Dendritic cell treated with granulocyte-macrophage colony-stimulating factor and Interleukin-4, amounts not matched to agents 40 ng/mL and 50 ng/mL, for 4 days (primary cell): Measurements from ENCODE around the gene DNM1.

Experiments used
- H3K27ac Mint-ChIP-seq: one replicate; pipeline ENCODE4 v1.8.0; 2022; ENCODE audit warnings: mild to moderate bottlenecking, mixed read lengths
- H3K27me3 Mint-ChIP-seq: one replicate; pipeline ENCODE4 v1.8.0; 2022; ENCODE audit warnings: mild to moderate bottlenecking, mixed read lengths
- H3K36me3 Mint-ChIP-seq: one replicate; pipeline ENCODE4 v1.8.0; 2022; ENCODE audit warnings: low read depth, mixed read lengths
- H3K4me1 Mint-ChIP-seq: one replicate; pipeline ENCODE4 v1.8.0; 2022; ENCODE audit warnings: low read depth, mixed read lengths
- H3K4me3 Mint-ChIP-seq: one replicate; pipeline ENCODE4 v1.8.0; 2022; ENCODE audit warnings: mild to moderate bottlenecking, moderate library complexity, mixed read lengths
- H3K9me3 Mint-ChIP-seq: one replicate; pipeline ENCODE4 v1.8.0; 2022; ENCODE audit warnings: mixed read lengths
- intact Hi-C: fragments of 100-400 bp; cut with micrococcal nuclease; formaldehyde crosslinking; loops from one replicate; pipeline ENCODE4 v1.15.0; 2022

The DNM1 gene

GRCh38 chr9:128253140-128253990, 50.2 kb downstream of the DNM1 start:
- intact Hi-C loops, result no loop called here
- no peak overlapping the region for H3K4me3 Mint-ChIP-seq
- H3K4me1 Mint-ChIP-seq, result peaks cover 28% of the 10 kb centered on the region
- no peaks in the 10 kb centered on the region for H3K9me3 Mint-ChIP-seq
- H3K36me3 Mint-ChIP-seq, result peaks cover 65% of the 10 kb centered on the region
- no peak overlapping the region for H3K27ac Mint-ChIP-seq
- H3K27me3 Mint-ChIP-seq, result peaks cover 35% of the 10 kb centered on the region

DNA sequence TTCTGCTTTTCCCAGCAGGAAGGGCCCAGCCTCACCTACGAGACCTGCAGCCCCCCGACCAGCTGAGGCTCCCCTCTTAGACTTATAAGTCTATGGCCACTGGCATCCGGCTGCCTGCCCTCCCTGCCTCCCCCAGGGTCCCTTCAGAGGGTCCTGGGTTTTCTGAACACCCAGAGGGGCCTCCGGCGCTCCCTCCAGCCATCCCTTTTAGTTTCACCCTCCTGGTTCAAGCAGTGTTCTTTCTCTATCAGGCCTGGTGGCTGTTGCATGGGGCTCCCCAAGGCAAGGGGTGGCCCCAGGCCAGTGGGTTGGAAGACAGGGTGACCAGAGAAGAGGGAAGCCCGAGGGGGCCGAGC, 50.8 kb downstream of the DNM1 start:
- Mint-ChIP-seq H3K9me3 (no peaks in the 10 kb centered on the region), H3K36me3 (peaks cover 67% of the 10 kb centered on the region), H3K4me3 (no peak overlapping the region), H3K27ac (no peak overlapping the region), H3K27me3 (peaks cover 32% of the 10 kb centered on the region), H3K4me1 (peaks cover 28% of the 10 kb centered on the region)
- intact Hi-C loops, result no loop called here

GRCh38 chr9:128254362-128254761, 51.2 kb downstream of the DNM1 start:
- H3K27ac Mint-ChIP-seq, result no peak overlapping the region
- H3K36me3 Mint-ChIP-seq, result peaks cover 71% of the 10 kb centered on the region
- peaks cover 32% of the 10 kb centered on the region for H3K27me3 Mint-ChIP-seq
- no peaks in the 10 kb centered on the region for H3K9me3 Mint-ChIP-seq
- intact Hi-C loops, result no loop called here
- peaks cover 28% of the 10 kb centered on the region for H3K4me1 Mint-ChIP-seq
- no peak overlapping the region for H3K4me3 Mint-ChIP-seq

GRCh38 chr9:128254855-128255759, 51.9 kb downstream of the DNM1 start:
- Mint-ChIP-seq H3K27me3 (peaks cover 25% of the 10 kb centered on the region), H3K4me3 (no peak overlapping the region), H3K36me3 (peaks cover 78% of the 10 kb centered on the region), H3K9me3 (no peaks in the 10 kb centered on the region), H3K4me1 (peaks cover 21% of the 10 kb centered on the region), H3K27ac (no peak overlapping the region)
- intact Hi-C loops, result no loop called here

GRCh38 chr9:128257086-128257825, 54.1 kb downstream of the DNM1 start:
- intact Hi-C loops, result no loop called here
- Mint-ChIP-seq H3K4me3 (no peak overlapping the region), H3K9me3 (no peaks in the 10 kb centered on the region), H3K27ac (no peak overlapping the region), H3K27me3 (peaks cover 12% of the 10 kb centered on the region), H3K36me3 (peaks cover 86% of the 10 kb centered on the region), H3K4me1 (peaks cover 4% of the 10 kb centered on the region)

DNA sequence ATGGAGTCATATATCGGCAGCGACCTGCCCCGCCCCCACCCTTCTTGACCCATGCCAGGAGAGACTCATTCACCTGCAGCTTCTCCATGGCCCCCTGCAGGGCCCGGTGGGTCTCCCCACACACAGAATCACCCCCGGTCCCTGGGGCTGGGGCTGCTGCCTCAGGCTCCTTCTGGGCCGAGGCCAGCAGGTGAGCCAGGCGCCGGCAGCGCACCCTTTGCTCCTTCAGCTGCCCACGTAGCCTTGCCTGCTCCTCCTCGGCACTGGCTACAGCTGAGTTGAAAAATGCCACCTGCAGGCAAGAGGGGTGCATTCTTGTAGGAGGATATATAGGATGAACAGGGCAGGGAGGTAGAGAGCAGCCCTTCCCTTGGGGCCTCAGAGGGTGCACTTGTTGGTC, 54.7 kb downstream of the DNM1 start:
- H3K9me3 Mint-ChIP-seq, result no peaks in the 10 kb centered on the region
- H3K27me3 Mint-ChIP-seq, result peaks cover 7% of the 10 kb centered on the region
- H3K4me3 Mint-ChIP-seq, result no peak overlapping the region
- intact Hi-C loops, result no loop called here
- H3K36me3 Mint-ChIP-seq, result peaks cover 88% of the 10 kb centered on the region
- no peaks in the 10 kb centered on the region for H3K4me1 Mint-ChIP-seq
- H3K27ac Mint-ChIP-seq, result no peak overlapping the region

- H3K9me3 Mint-ChIP-seq, result no peaks in the 10 kb centered on the region
- H3K36me3 Mint-ChIP-seq, result peaks cover 88% of the 10 kb centered on the region
- intact Hi-C loops, result no loop called here
- H3K27ac Mint-ChIP-seq, result no peak overlapping the region
- H3K27me3 Mint-ChIP-seq, result peaks cover 3% of the 10 kb centered on the region
- no peaks in the 10 kb centered on the region for H3K4me1 Mint-ChIP-seq
- H3K4me3 Mint-ChIP-seq, result no peak overlapping the region
Observed at GRCh38 chr9:128258326-128258725, 55.1 kb downstream of the DNM1 start.

DNA sequence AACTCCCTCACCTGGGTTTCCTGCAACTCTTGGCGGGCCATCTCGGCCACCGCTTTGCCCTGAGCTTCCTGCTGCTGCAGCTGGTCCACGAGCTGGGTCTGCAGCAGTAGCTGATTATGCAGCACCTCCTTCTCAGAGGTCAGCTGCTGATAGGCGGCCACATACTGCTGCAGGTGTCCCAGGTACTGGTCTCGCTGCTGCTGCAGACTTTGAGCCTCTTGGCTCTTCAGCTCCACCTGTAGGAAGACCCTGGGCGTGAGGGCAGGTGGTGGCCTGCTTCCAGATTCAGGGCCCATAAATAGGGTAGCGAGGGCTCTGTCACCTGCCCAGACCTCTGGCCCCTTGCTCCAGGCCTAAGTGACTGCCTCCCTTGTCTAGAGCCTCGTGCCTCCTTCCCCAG, 56.0 kb downstream of the DNM1 start:
- Mint-ChIP-seq H3K4me1 (no peaks in the 10 kb centered on the region), H3K27me3 (no peaks in the 10 kb centered on the region), H3K9me3 (no peaks in the 10 kb centered on the region), H3K4me3 (no peak overlapping the region), H3K36me3 (peaks cover 88% of the 10 kb centered on the region), H3K27ac (no peak overlapping the region)
- intact Hi-C loops, result no loop called here

- H3K36me3 Mint-ChIP-seq, result peaks cover 92% of the 10 kb centered on the region
- intact Hi-C loops, result no loop called here
- H3K9me3 Mint-ChIP-seq, result no peaks in the 10 kb centered on the region
- no peaks in the 10 kb centered on the region for H3K4me1 Mint-ChIP-seq
- H3K27me3 Mint-ChIP-seq, result no peaks in the 10 kb centered on the region
- H3K4me3 Mint-ChIP-seq, result no peak overlapping the region
- no peak overlapping the region for H3K27ac Mint-ChIP-seq
Observed at GRCh38 chr9:128260340-128260739, 57.2 kb downstream of the DNM1 start.

GRCh38 chr9:128262687-128263086, 59.5 kb downstream of the DNM1 start:
- no peaks in the 10 kb centered on the region for H3K9me3 Mint-ChIP-seq

GRCh38 chr9:128265348-128265847, 62.2 kb downstream of the DNM1 start:
- Mint-ChIP-seq H3K9me3 (no peaks in the 10 kb centered on the region), H3K27me3 (no peaks in the 10 kb centered on the region), H3K4me1 (no peaks in the 10 kb centered on the region), H3K36me3 (peaks cover 98% of the 10 kb centered on the region), H3K4me3 (no peak overlapping the region), H3K27ac (no peak overlapping the region)
- intact Hi-C loops, result no loop called here

More at GRCh38 chr9:128262687-128263086, 59.5 kb downstream of the DNM1 start:
- intact Hi-C loops, result no loop called here
- no peaks in the 10 kb centered on the region for H3K4me1 Mint-ChIP-seq
- no peak overlapping the region for H3K27ac Mint-ChIP-seq
- H3K36me3 Mint-ChIP-seq, result peaks cover 98% of the 10 kb centered on the region
- no peak overlapping the region for H3K4me3 Mint-ChIP-seq
- H3K27me3 Mint-ChIP-seq, result no peaks in the 10 kb centered on the region

DNA sequence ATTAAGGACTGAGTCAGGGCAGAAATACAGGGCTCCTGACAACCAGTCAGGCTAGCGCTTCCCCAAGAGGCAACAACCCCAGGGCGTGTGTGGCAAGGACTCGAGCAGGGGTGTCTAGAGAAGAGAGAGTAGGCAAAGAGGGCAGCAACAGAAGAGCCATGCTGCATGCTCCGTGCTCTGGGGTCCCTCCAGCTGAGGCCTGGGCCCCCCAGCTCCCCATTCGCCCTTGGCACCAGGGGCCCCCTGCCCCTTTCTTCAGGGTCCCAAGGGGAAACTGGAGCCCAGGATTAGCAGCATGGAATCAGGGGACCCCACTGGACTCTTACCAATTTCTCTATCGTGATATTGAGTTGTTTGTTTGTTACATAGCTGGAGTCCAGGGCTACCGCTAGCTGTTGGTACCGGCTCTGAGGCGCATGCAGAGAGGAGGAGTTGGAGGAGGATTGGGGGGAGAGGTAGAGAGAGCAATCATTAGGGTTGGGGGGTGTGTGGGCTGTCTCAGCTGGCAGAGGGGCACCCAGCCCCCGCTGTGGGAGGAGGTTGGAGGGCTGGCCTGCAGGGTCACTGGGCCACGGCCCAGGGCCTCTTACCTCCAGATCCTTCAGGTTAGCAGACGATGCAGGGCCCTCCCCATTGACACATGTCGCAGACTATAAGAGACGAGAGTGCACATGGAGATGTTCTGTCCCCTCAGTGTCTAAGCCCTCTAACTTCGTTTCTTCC, 63.9 kb downstream of the DNM1 start:
- H3K9me3 Mint-ChIP-seq, result no peaks in the 10 kb centered on the region
- H3K36me3 Mint-ChIP-seq, result peaks cover 98% of the 10 kb centered on the region
- no peak overlapping the region for H3K4me3 Mint-ChIP-seq
- intact Hi-C loops, result no loop called here
- no peaks in the 10 kb centered on the region for H3K4me1 Mint-ChIP-seq
- no peaks in the 10 kb centered on the region for H3K27me3 Mint-ChIP-seq
- H3K27ac Mint-ChIP-seq, result no peak overlapping the region

GRCh38 chr9:128271112-128271511, 67.9 kb downstream of the DNM1 start:
- no peak overlapping the region for H3K4me3 Mint-ChIP-seq
- no peak overlapping the region for H3K27ac Mint-ChIP-seq
- peaks cover 20% of the 10 kb centered on the region for H3K4me1 Mint-ChIP-seq
- no peaks in the 10 kb centered on the region for H3K9me3 Mint-ChIP-seq
- peaks cover 83% of the 10 kb centered on the region for H3K36me3 Mint-ChIP-seq
- intact Hi-C loops, result loop anchor here (10.0 kb wide), 1 partner anchor 56 kb away; no protein-coding TSS in a partner anchor
- H3K27me3 Mint-ChIP-seq, result no peaks in the 10 kb centered on the region
